A549 (cell line): ENCODE data around the gene SPEF1.

Experiments
- BHLHE40 ChIP-seq: IDR thresholded peaks from 2 replicates; pipeline ENCODE4 v1.6.1; 2012; ENCODE audit warnings: low read depth, low read length, inconsistent platforms
- CTCF ChIP-seq: fragments of >200 bp; sonication (Bioruptor Twin); formaldehyde crosslinking; IDR thresholded peaks from 3 replicates; pipeline ENCODE4 v1.5.1; 2016
- EHMT2 ChIP-seq: fragments of 200-600 bp; sonication (generic); IDR thresholded peaks from 2 replicates; pipeline ENCODE4 v1.6.1; 2016; ENCODE audit warnings: antibody characterized with exemption, low read depth, mild to moderate bottlenecking, moderate library complexity
- ELK1 ChIP-seq: fragments of 150-350 bp; IDR thresholded peaks from 2 replicates; pipeline ENCODE4 v1.6.1; 2014; ENCODE audit warnings: low read depth, mild to moderate bottlenecking, low read length
- EP300 ChIP-seq, 2 experiments: fragments of >200 bp; sonication (Bioruptor Twin); formaldehyde crosslinking; IDR thresholded peaks; 2 replicates in 1 of 2; 3 replicates in 1 of 2; pipeline ENCODE4 v1.6.1; 2016 to 2017
- ESRRA ChIP-seq: fragments of 150-350 bp; IDR thresholded peaks from 2 replicates; pipeline ENCODE4 v1.6.1; 2014; ENCODE audit warnings: mild to moderate bottlenecking, low read length, borderline replicate concordance
- HMGXB4 ChIP-seq: fragments of 250-450 bp; sonication (Bioruptor Pico); IDR thresholded peaks from 2 replicates; pipeline ENCODE4 v1.5.0; 2021; ENCODE audit warnings: mild to moderate bottlenecking, moderate library complexity, borderline replicate concordance
- JUN ChIP-seq, 2 experiments: fragments of >200 bp; sonication (Bioruptor Twin); formaldehyde crosslinking; IDR thresholded peaks; 2 replicates in 1 of 2; 3 replicates in 1 of 2; pipeline ENCODE4 v1.6.1; 2016 to 2017
- KDM1A ChIP-seq: fragments of 200-600 bp; sonication (generic); IDR thresholded peaks from 2 replicates; pipeline ENCODE4 v1.6.1; 2016; ENCODE audit warnings: low read depth, mild to moderate bottlenecking
- MAFK ChIP-seq: fragments of 450-650 bp; IDR thresholded peaks from 2 replicates; pipeline ENCODE4 v1.6.1; 2014; ENCODE audit not compliant: partially characterized antibody
- POLR2A ChIP-seq: IDR thresholded peaks from 2 replicates; pipeline ENCODE4 v1.6.1; 2012; ENCODE audit warnings: mild to moderate bottlenecking, low read length
- RAD21 ChIP-seq, 2 experiments: fragments of >200 bp in 1 of 2; sonication (Bioruptor Twin) in 1 of 2; formaldehyde crosslinking in 1 of 2; IDR thresholded peaks in 1 of 2; conservative IDR thresholded peaks in 1 of 2; 2 replicates in 1 of 2; 3 replicates in 1 of 2; pipeline ENCODE4 v1.6.1; 2012 to 2018; ENCODE audit warnings: inconsistent platforms in 1 of 2
- USF2 ChIP-seq: fragments of 450-650 bp; IDR thresholded peaks from 2 replicates; pipeline ENCODE4 v1.6.1; 2014; ENCODE audit warnings: antibody characterized with exemption

GRCh38 chr20:3755269-3755668 is 26.0 kb downstream of the SPEF1 start:
- TF ChIP-seq POLR2A (no peak), CTCF (no peak), HMGXB4 (CRISPR knock-in tag) (no peak), ELK1 (no peak), EHMT2 (no peak), MAFK (no peak), KDM1A (no peak), EP300 (IDR thresholded peaks at IDR 0.05) (no peak), RAD21 (conservative IDR thresholded peaks at IDR 0.05 in 1 of 2, IDR thresholded peaks at IDR 0.05 in 1 of 2) (no peak), ESRRA (no peak), JUN (IDR thresholded peaks at IDR 0.05) (no peak), USF2 (no peak), BHLHE40 (no peak)
